GM12875 (cell line): ENCODE data around the gene HLA-DMA.

Experiments used
- H3K4me3 ChIP-seq: one replicate; pipeline ENCODE4 v1.5.1; 2011; ENCODE audit warnings: low read depth, low read length, control low read depth
- CTCF ChIP-seq: IDR thresholded peaks from 2 replicates; pipeline ENCODE4 v1.5.1; 2011; ENCODE audit warnings: low read depth, mild to moderate bottlenecking, control low read depth, inconsistent platforms, low read length, moderate library complexity, borderline replicate concordance; ENCODE audit not compliant: insufficient read depth

HLA-DMA gene

DNA sequence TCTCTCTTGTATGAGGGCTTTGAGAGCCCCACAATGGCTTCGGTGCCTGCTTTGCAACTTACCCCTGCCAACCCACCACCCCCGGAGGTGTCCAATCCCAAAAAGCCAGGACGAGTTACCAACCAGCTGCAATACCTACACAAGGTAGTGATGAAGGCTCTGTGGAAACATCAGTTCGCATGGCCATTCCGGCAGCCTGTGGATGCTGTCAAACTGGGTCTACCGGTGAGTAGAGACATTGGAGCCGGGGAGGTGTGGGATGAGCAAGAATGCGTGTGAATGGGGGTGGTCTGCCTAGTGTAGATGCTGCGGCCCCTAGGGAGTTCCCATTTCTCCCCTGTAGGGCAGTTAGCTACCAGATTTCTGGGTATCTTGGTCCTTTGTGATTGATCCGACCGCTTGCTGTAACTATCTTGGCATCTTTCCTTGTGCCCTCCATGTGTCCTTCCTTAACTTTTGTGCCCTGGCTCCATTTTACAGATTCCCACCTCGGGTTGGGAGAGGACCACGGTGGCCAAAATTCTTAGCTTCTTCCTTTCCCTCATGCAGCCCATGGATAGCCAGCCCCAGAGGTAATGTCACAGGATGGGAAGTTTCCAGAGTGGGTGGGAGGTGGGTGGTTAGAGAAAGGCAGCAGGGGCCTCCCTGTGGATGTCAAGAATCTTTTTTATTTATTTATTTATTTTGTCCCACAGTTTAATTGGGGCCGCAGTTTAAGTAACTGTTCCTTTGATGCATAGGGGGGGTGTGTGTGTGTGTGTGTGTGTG, 21.8 kb upstream of the HLA-DMA start:
- H3K4me3 ChIP-seq, result peak overlapping the region; percentile 66
- no peak for TF ChIP-seq CTCF

DNA sequence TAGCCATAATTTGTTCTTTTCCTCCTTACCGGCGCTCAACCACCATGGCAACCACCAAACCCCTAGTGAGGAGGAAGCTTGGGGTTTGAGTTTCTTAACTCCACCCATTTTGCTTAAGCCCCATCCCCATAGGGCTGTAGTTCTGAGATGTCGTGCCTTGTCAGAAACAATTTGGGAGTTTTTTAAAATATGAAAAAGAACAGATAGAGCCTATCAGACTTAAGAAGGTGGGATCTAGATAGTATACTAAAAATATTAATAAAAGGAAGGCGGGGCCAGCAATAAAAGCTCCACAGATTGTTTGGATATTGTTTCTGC, 21.1 kb upstream of the HLA-DMA start:
- H3K4me3 ChIP-seq, result peak overlapping the region; percentile 66
- TF ChIP-seq CTCF, result no peak

DNA sequence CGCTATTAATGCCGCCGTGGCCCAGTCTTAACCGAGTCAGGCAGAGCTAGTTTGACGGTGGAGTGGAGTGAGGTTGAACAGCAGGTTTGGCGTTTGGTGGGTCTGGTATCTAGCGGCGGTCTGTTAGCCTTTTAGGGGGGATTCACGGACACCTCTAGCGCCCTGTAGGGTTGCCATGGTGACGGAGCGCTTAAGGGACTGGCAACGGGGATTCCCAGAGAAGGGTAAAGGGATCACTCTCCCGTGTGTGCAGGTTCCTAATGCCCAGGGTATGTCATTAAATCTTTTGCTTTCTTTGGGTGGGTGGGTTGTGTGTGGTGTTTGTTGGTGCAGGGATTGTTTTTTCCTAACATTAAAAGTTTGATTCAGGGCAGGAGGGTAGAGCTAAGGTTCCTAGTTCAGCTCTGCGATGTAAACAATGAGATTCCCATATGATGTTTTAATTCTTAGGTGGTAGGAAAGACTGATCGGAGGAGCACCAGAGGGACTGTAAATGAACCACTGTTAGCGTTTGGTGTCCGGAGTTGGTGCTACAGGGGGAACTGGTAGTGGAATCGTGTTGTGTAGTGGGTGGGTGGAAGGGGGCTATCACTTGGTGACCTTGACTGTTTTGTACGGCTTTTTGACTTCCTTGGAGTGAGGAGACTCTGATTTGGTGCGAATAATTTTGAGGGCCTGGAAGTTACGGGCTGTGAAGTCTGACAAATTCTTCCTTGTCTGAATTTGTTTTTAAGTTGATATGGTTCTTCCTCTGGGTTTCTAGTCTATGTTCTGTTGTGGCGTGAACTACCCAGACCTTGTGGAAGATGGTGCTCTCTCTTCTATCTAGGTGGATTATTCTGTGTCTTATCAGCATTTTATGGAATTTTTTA, 20.5 kb upstream of the HLA-DMA start:
- TF ChIP-seq CTCF, result no peak
- H3K4me3 ChIP-seq, result peak overlapping the region; percentile 66

GRCh38 chr6:32972353-32973143, 19.7 kb upstream of the HLA-DMA start:
- TF ChIP-seq CTCF, result no peak
- H3K4me3 ChIP-seq, result peak overlapping the region; percentile 66

DNA sequence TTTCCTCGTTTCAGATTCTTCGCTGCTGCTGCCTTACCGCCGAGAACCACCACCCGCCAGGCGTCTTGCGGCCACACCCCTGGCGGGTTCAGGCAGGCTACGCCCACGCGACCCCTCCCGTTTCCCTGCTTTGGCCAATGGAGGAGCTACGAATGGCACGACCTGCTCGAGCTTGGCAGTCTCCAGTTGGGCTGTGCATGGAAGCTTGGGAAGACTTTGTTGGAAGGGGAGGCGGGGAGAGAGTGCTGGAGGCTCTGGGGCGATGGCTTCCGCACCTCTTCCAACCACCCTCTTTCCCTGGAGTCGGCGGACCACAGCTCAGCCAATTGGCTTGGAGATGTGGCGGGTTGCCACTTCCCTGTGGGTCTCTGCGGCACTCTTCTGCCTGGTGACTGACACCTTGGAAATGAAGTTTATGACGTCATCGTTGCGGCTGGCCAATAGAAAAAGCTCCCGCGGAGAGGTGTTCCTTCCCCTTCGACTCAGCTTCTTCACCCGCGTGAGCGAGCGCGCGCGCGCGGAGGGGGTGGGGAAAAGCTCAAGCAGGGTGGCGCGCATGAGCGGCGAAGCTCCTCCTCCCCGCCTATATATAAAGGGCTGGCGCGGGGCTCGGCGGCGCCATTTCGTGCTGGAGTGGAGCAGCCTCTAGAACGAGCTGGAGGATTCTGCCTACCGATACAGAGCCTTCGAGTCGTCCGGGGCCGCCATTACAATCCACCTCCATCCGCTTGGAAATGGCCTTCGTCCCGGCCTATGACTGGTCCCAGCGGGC, 18.9 kb upstream of the HLA-DMA start:
- TF ChIP-seq CTCF, result no peak
- H3K4me3 ChIP-seq, result peak overlapping the region; percentile 66

DNA sequence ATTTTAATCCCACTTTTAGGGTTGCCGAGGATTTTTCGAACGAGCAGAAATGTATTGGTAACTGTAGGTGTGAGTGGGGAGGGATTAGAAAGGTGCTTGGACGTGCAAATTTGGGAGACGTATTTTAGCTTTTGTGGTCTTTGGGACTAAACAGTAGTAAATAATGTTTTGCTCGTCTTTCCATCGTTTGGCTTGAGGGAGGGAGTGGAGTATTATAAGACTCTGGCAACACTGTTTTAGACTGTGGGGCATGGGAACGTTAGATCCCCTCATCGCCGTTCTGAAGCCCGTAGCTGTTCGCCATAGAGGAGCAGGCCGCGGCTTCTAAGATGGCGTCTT, 18.3 kb upstream of the HLA-DMA start:
- H3K4me3 ChIP-seq, result peak overlapping the region; percentile 53
- TF ChIP-seq CTCF, result no peak
